ENCODE results near the gene VPS36. TPM values are rescaled to one million over a fixed set of nuclear protein-coding genes. Genes with fewer than 3 reads are reported as not detected.
A peak's percentile ranks its signal among the peaks of the same experiment; 100 is the strongest.

Gene VPS36
- total and polyA plus RNA-seq, 2 of the 13 experiments (the other 11 are each of a cell fraction or from before 2014, with no cell fraction given) = 17.2 to 22.4 TPM

GRCh38 chr13:52455677-52456041, 5.2 kb upstream of the VPS36 start (continued):
- TF ChIP-seq ATF3 (CRISPR knock-in tag; IDR thresholded peaks at IDR 0.05) = no peak
- no peak for TF ChIP-seq ISL2 (CRISPR knock-in tag; IDR thresholded peaks at IDR 0.05)
- TF ChIP-seq SP5 (CRISPR knock-in tag; IDR thresholded peaks at IDR 0.05; ENCODE audit: borderline replicate concordance, low read depth) = peak; percentile 49; the same call in 1 of the 2 replicates
- TF ChIP-seq ZNF318 (CRISPR knock-in tag; IDR thresholded peaks at IDR 0.05) = no peak
- no peak for TF ChIP-seq ZNF337 (CRISPR knock-in tag; IDR thresholded peaks at IDR 0.05; ENCODE audit: borderline replicate concordance, low read depth)
- no peak for TF ChIP-seq ZNF777 (CRISPR knock-in tag; IDR thresholded peaks at IDR 0.05)
- TF ChIP-seq IKZF1 (IDR thresholded peaks at IDR 0.05) = no peak
- 0 out of 2 replicates have a peak, but pooled peaks have one; percentile 55 for TF ChIP-seq BRD4 (CRISPR knock-in tag; IDR thresholded peaks at IDR 0.05)
- no peak for TF ChIP-seq ARNTL (CRISPR knock-in tag; IDR thresholded peaks at IDR 0.05)
- 0 out of 2 replicates have a peak, but pooled peaks have one; percentile 16 for TF ChIP-seq ZNF275 (CRISPR knock-in tag; IDR thresholded peaks at IDR 0.05; ENCODE audit: borderline replicate concordance)
- TF ChIP-seq SSRP1 (CRISPR knock-in tag; IDR thresholded peaks at IDR 0.05) = no peak
- no peak for TF ChIP-seq NFATC3 (CRISPR knock-in tag; IDR thresholded peaks at IDR 0.05)
- TF ChIP-seq ZNF572 (CRISPR knock-in tag; IDR thresholded peaks at IDR 0.05) = no peak
- TF ChIP-seq ZNF335 (CRISPR knock-in tag; IDR thresholded peaks at IDR 0.05) = 0 out of 2 replicates have a peak, but pooled peaks have one; percentile 66
- no peak for TF ChIP-seq SP1 (IDR thresholded peaks at IDR 0.05)
- TF ChIP-seq SP1 (CRISPR knock-in tag; IDR thresholded peaks at IDR 0.05) = no peak
- TF ChIP-seq ZNF430 (CRISPR knock-in tag; IDR thresholded peaks at IDR 0.05) = no peak
- TF ChIP-seq ZNF432 (CRISPR knock-in tag; IDR thresholded peaks at IDR 0.05; ENCODE audit: borderline replicate concordance) = no peak
- TF ChIP-seq ZBTB7A (CRISPR knock-in tag; IDR thresholded peaks at IDR 0.05) = peak; percentile 79

Measured in HepG2 (cell line).